Osteoblast (primary cell): ENCODE measurements around the gene DDX47. TPM values are rescaled to one million over a fixed set of nuclear protein-coding genes. Genes with fewer than 3 reads are reported as not detected.
"Not testable (repeated sequence)": the region's sequence is repeated elsewhere in the genome, so short reads cannot be mapped to it uniquely, and the experiment has no call there.

ENCODE experiments used
- DNase-seq: peaks from one replicate; pipeline ENCODE4 v3.0.0; 2011; ENCODE audit warnings: low spot score, mixed read lengths; ENCODE audit not compliant: insufficient read length; ENCODE audit errors: missing footprints
- H2AFZ ChIP-seq: 2 replicates; pipeline ENCODE4 v1.6.0; 2011; ENCODE audit warnings: mild to moderate bottlenecking, low read length
- H3K27ac ChIP-seq: 2 replicates; pipeline ENCODE4 v1.5.1; 2011; ENCODE audit warnings: mild to moderate bottlenecking, low read depth, low read length, moderate library complexity
- H3K27me3 ChIP-seq: 2 replicates; pipeline ENCODE4 v1.6.0; 2012; ENCODE audit warnings: mild to moderate bottlenecking, control low read depth, inconsistent platforms, low read length, moderate library complexity; ENCODE audit not compliant: insufficient read depth
- H3K36me3 ChIP-seq: 2 replicates; pipeline ENCODE4 v1.5.1; 2011; ENCODE audit warnings: mild to moderate bottlenecking, low read length, control low read depth, moderate library complexity; ENCODE audit not compliant: insufficient read depth
- H3K4me1 ChIP-seq: 2 replicates; pipeline ENCODE4 v1.5.1; 2011; ENCODE audit warnings: mild to moderate bottlenecking, low read length, control low read depth, moderate library complexity; ENCODE audit not compliant: insufficient read depth
- H3K4me2 ChIP-seq: 2 replicates; pipeline ENCODE4 v1.6.0; 2011; ENCODE audit warnings: mild to moderate bottlenecking, low read length; ENCODE audit not compliant: insufficient read depth
- H3K4me3 ChIP-seq: fragments of 200-600 bp; sonication (generic); 3 replicates; pipeline ENCODE4 v1.5.1; 2012; ENCODE audit warnings: mild to moderate bottlenecking, low read length, inconsistent platforms; ENCODE audit not compliant: insufficient read depth
- H3K79me2 ChIP-seq: 2 replicates; pipeline ENCODE4 v1.6.0; 2012; ENCODE audit warnings: mild to moderate bottlenecking, low read length, control low read depth, inconsistent platforms; ENCODE audit not compliant: insufficient read depth
- H3K9me3 ChIP-seq: 2 replicates; pipeline ENCODE4 v1.5.1; 2011; ENCODE audit warnings: low read depth, low read length, control low read depth
- H4K20me1 ChIP-seq: 2 replicates; pipeline ENCODE4 v1.6.0; 2012; ENCODE audit warnings: mild to moderate bottlenecking, low read length, control low read depth; ENCODE audit not compliant: insufficient read depth
- CTCF ChIP-seq: IDR thresholded peaks from 2 replicates; pipeline ENCODE4 v1.5.1; 2011; ENCODE audit warnings: mild to moderate bottlenecking, low read depth, low read length, moderate library complexity; ENCODE audit errors: extremely low read depth
- total RNA-seq: library from RNA; depleted of rRNA; stranded (reverse); fragments of >200 nt; gene quantifications from 2 replicates; pipeline ENCODE4 v1.2.3, GENCODE V29; 2012

The DDX47 gene
- total RNA-seq, 1 donor: 60.8 TPM

GRCh38 chr12:12845794-12846243 lies 32.7 kb downstream of the DDX47 start:
- no peaks in the 10 kb centered on the region for H3K9me3 ChIP-seq
- H2AFZ ChIP-seq: no peak overlapping the region
- no peaks in the 10 kb centered on the region for H4K20me1 ChIP-seq
- H3K27me3 ChIP-seq: no peaks in the 10 kb centered on the region
- no peak for DNase-seq
- no peak overlapping the region for H3K4me3 ChIP-seq
- no peak overlapping the region for H3K4me2 ChIP-seq
- no peak for TF ChIP-seq CTCF
- no peak overlapping the region for H3K27ac ChIP-seq
- H3K36me3 ChIP-seq: peaks cover 11% of the 10 kb centered on the region
- H3K4me1 ChIP-seq: peaks cover 2% of the 10 kb centered on the region
- no peaks in the 10 kb centered on the region for H3K79me2 ChIP-seq

GRCh38 chr12:12846780-12847179 lies 33.6 kb downstream of the DDX47 start:
- H3K36me3 ChIP-seq: peaks cover 11% of the 10 kb centered on the region
- H3K4me2 ChIP-seq, H3K9me3 ChIP-seq, H3K4me1 ChIP-seq, H3K4me3 ChIP-seq, H4K20me1 ChIP-seq, H3K27me3 ChIP-seq, H3K79me2 ChIP-seq, DNase-seq, H3K27ac ChIP-seq, H2AFZ ChIP-seq: not testable (repeated sequence)

GRCh38 chr12:12853435-12853834 lies 40.3 kb downstream of the DDX47 start:
- no peak overlapping the region for H2AFZ ChIP-seq
- TF ChIP-seq CTCF: no peak
- no peak for DNase-seq

GRCh38 chr12:12859690-12860089 lies 46.5 kb downstream of the DDX47 start:
- no peaks in the 10 kb centered on the region for H3K9me3 ChIP-seq
- no peaks in the 10 kb centered on the region for H4K20me1 ChIP-seq
- H3K4me2 ChIP-seq: no peak overlapping the region
- H3K4me3 ChIP-seq: no peak overlapping the region
- H3K4me1 ChIP-seq: no peaks in the 10 kb centered on the region
- H3K27me3 ChIP-seq: no peaks in the 10 kb centered on the region
- no peak for DNase-seq
- no peak for TF ChIP-seq CTCF
- H2AFZ ChIP-seq: no peak overlapping the region
- H3K27ac ChIP-seq: no peak overlapping the region
- peaks cover 21% of the 10 kb centered on the region for H3K36me3 ChIP-seq
- H3K79me2 ChIP-seq: no peaks in the 10 kb centered on the region

More at GRCh38 chr12:12853435-12853834, 40.3 kb downstream of the DDX47 start:
- Histone ChIP-seq H3K27ac (no peak overlapping the region), H3K36me3 (peaks cover 5% of the 10 kb centered on the region), H3K4me2 (no peak overlapping the region), H3K79me2 (no peaks in the 10 kb centered on the region), H3K27me3 (no peaks in the 10 kb centered on the region), H3K4me3 (no peak overlapping the region), H3K4me1 (no peaks in the 10 kb centered on the region), H4K20me1 (no peaks in the 10 kb centered on the region), H3K9me3 (no peaks in the 10 kb centered on the region)

- DNase-seq: no peak
- Histone ChIP-seq H3K4me1 (no peaks in the 10 kb centered on the region), H3K79me2 (no peaks in the 10 kb centered on the region), H3K9me3 (no peaks in the 10 kb centered on the region), H3K4me2 (no peak overlapping the region), H2AFZ (no peak overlapping the region), H3K36me3 (peaks cover 20% of the 10 kb centered on the region), H3K27me3 (no peaks in the 10 kb centered on the region), H3K4me3 (no peak overlapping the region), H4K20me1 (no peaks in the 10 kb centered on the region), H3K27ac (no peak overlapping the region)
- TF ChIP-seq CTCF: no peak
Measured at GRCh38 chr12:12864243-12864642, 51.1 kb downstream of the DDX47 start.
